Epithelial cell of prostate (primary cell): ENCODE measurements around the gene ISG20.

Experiments
- DNase-seq: peaks from one replicate; pipeline ENCODE4 v3.0.0-alpha.2; 2011; ENCODE audit warnings: low read depth, low spot score
- H3K27ac ChIP-seq: fragments of 450-650 bp; 2 replicates; pipeline ENCODE4 v1.5.1; 2017; ENCODE audit warnings: mild to moderate bottlenecking

The ISG20 gene

GRCh38 chr15:88638626-88639372 is at the start of gene ISG20:
TSS of gene ISG20 (plus strand) at chr15:88639016. CDS start at chr15:88639367, 351 bp downstream.
- peak; percentile 98 for DNase-seq
- H3K27ac ChIP-seq, result peak within 1 kb of the TSS; percentile 97

- H3K27ac ChIP-seq, result no peak overlapping the region
- DNase-seq, result no peak
Observed at GRCh38 chr15:88590759-88591158, 48.1 kb upstream of the ISG20 start.

GRCh38 chr15:88591384-88591783 is 47.4 kb upstream of the ISG20 start:
- no peak overlapping the region for H3K27ac ChIP-seq
- DNase-seq, result no peak

- no peak for DNase-seq
- no peak overlapping the region for H3K27ac ChIP-seq
Observed at GRCh38 chr15:88603885-88604284, 34.9 kb upstream of the ISG20 start.

- H3K27ac ChIP-seq, result no peak overlapping the region
- DNase-seq, result no peak
Observed at GRCh38 chr15:88604381-88605188, 34.2 kb upstream of the ISG20 start.

GRCh38 chr15:88605189-88606069 is 33.4 kb upstream of the ISG20 start:
- H3K27ac ChIP-seq, result no peak overlapping the region
- no peak for DNase-seq

GRCh38 chr15:88606070-88606794 is 32.6 kb upstream of the ISG20 start:
- DNase-seq, result no peak
- no peak overlapping the region for H3K27ac ChIP-seq

- DNase-seq, result no peak
- H3K27ac ChIP-seq, result no peak overlapping the region
Observed at GRCh38 chr15:88607951-88608350, 30.9 kb upstream of the ISG20 start.

- no peak for DNase-seq
Observed at GRCh38 chr15:88608607-88609181, 30.1 kb upstream of the ISG20 start.

GRCh38 chr15:88609344-88610090 is 29.3 kb upstream of the ISG20 start:
- DNase-seq, result no peak
- H3K27ac ChIP-seq, result no peak overlapping the region

More at GRCh38 chr15:88608607-88609181, 30.1 kb upstream of the ISG20 start:
- no peak overlapping the region for H3K27ac ChIP-seq

GRCh38 chr15:88610701-88611231 is 28.1 kb upstream of the ISG20 start:
- DNase-seq, result no peak
- no peak overlapping the region for H3K27ac ChIP-seq

- no peak for DNase-seq
- H3K27ac ChIP-seq, result no peak overlapping the region
Observed at GRCh38 chr15:88612186-88612796, 26.5 kb upstream of the ISG20 start.

GRCh38 chr15:88613074-88613944 is 25.5 kb upstream of the ISG20 start:
- H3K27ac ChIP-seq, result no peak overlapping the region
- DNase-seq, result no peak

- H3K27ac ChIP-seq, result no peak overlapping the region
- DNase-seq, result no peak
Observed at GRCh38 chr15:88615303-88616107, 23.3 kb upstream of the ISG20 start.

- H3K27ac ChIP-seq, result no peak overlapping the region
- no peak for DNase-seq
Observed at GRCh38 chr15:88616240-88616639, 22.6 kb upstream of the ISG20 start.

- no peak overlapping the region for H3K27ac ChIP-seq
- DNase-seq, result no peak
Observed at GRCh38 chr15:88617031-88617722, 21.6 kb upstream of the ISG20 start.
